ENCODE data around the gene CEP295NL. TPM values are rescaled to one million over a fixed set of nuclear protein-coding genes. Genes with fewer than 3 reads are reported as not detected.
A peak's percentile ranks its signal among the peaks of the same experiment; 100 is the strongest.

CEP295NL gene
- total RNA-seq, 1 donor from 2014 or later = 1.6 TPM

DNA sequence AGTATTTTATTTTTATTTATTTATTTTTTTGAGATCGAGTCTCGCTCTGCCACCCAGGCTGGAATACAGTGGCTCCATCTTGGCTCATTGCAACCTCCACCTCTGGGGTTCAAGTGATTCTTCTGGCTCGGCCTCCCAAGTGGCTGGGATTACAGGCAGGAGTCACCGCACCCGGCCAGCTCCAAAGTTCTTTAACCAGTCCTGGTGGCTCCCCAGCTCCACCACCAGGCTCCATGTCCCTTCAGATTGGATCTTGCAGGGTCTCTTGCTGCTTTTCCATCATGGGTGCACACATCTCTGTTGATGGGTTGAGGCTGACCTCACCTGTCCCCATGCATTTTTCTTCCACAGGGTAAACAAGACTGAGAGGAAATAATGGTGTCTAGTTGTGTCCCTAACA is 54.0 kb downstream of the CEP295NL start:
- peaks cover 15% of the 10 kb centered on the region for H3K36me3 ChIP-seq (ENCODE audit: insufficient read depth, low read length)
- no peak overlapping the region for H3K27ac Mint-ChIP-seq (ENCODE audit: unreplicated experiment)
- no peaks in the 10 kb centered on the region for H3K9me3 Mint-ChIP-seq (ENCODE audit: unreplicated experiment)
- no peaks in the 10 kb centered on the region for H3K9me3 ChIP-seq (ENCODE audit: insufficient read depth, low read depth, low read length)
- H3K27ac ChIP-seq (ENCODE audit: low read depth, low read length) = no peak overlapping the region
- peaks cover 2% of the 10 kb centered on the region for H3K36me3 Mint-ChIP-seq (ENCODE audit: low read depth, unreplicated experiment)
- H2AFZ ChIP-seq (ENCODE audit: low read depth, low read length) = no peak overlapping the region
- H3K27me3 Mint-ChIP-seq (ENCODE audit: low read depth, unreplicated experiment) = no peaks in the 10 kb centered on the region
- no peak overlapping the region for H3K4me3 Mint-ChIP-seq (ENCODE audit: unreplicated experiment)
- H3K4me1 ChIP-seq (ENCODE audit: insufficient read depth, low read length) = no peaks in the 10 kb centered on the region
- DNase-seq (ENCODE audit: low read depth) = no peak
- no peaks in the 10 kb centered on the region for H3K79me2 ChIP-seq (ENCODE audit: insufficient read depth, low read length)
- H3K4me1 Mint-ChIP-seq (ENCODE audit: low read depth, unreplicated experiment) = no peaks in the 10 kb centered on the region
- no peaks in the 10 kb centered on the region for H3K27me3 ChIP-seq (ENCODE audit: insufficient read depth, low read length)
- no peak overlapping the region for H3K4me3 ChIP-seq (ENCODE audit: insufficient read depth, low read depth, low read length)
- H3K9ac ChIP-seq (ENCODE audit: low read length) = no peak overlapping the region
- FAIRE-seq = no peak
- peaks cover 3% of the 10 kb centered on the region for H4K20me1 ChIP-seq (ENCODE audit: insufficient read depth, low read length)
- H3K4me2 ChIP-seq (ENCODE audit: low read length) = no peak overlapping the region
- TF ChIP-seq EZH2 (IDR thresholded peaks at IDR 0.05; ENCODE audit: insufficient read depth, low read length) = no peak
- TF ChIP-seq, protein P1, sequence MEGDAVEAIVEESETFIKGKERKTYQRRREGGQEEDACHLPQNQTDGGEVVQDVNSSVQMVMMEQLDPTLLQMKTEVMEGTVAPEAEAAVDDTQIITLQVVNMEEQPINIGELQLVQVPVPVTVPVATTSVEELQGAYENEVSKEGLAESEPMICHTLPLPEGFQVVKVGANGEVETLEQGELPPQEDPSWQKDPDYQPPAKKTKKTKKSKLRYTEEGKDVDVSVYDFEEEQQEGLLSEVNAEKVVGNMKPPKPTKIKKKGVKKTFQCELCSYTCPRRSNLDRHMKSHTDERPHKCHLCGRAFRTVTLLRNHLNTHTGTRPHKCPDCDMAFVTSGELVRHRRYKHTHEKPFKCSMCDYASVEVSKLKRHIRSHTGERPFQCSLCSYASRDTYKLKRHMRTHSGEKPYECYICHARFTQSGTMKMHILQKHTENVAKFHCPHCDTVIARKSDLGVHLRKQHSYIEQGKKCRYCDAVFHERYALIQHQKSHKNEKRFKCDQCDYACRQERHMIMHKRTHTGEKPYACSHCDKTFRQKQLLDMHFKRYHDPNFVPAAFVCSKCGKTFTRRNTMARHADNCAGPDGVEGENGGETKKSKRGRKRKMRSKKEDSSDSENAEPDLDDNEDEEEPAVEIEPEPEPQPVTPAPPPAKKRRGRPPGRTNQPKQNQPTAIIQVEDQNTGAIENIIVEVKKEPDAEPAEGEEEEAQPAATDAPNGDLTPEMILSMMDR (IDR thresholded peaks at IDR 0.05; ENCODE audit: insufficient read depth, low read depth, low read length) = no peak

DNA sequence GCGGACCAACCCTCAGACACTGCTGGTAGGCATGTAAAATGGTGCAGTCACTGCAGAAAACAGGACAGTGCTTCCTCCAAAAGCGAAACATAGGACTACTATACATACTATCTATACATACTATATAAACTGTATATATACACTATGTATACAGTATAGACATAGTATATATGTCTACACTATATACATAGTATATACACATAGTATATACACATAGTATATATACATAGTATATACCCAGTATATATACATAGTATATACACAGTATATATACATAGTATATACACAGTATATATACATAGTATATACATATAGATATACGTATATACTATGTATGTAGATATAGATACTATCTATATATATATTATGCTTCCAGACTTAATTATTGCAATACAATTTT is 55.9 kb downstream of the CEP295NL start:
- no peaks in the 10 kb centered on the region for H3K36me3 ChIP-seq (ENCODE audit: insufficient read depth, low read length)
- no peak overlapping the region for H3K27ac ChIP-seq (ENCODE audit: low read depth, low read length)
- TF ChIP-seq EZH2 (IDR thresholded peaks at IDR 0.05; ENCODE audit: insufficient read depth, low read length) = no peak
- TF ChIP-seq, protein P1 (IDR thresholded peaks at IDR 0.05; ENCODE audit: insufficient read depth, low read depth, low read length) = no peak
- no peak for FAIRE-seq
- H3K9ac ChIP-seq (ENCODE audit: low read length) = no peak overlapping the region
- no peak overlapping the region for H2AFZ ChIP-seq (ENCODE audit: low read depth, low read length)
- H3K27me3 Mint-ChIP-seq (ENCODE audit: low read depth, unreplicated experiment) = no peaks in the 10 kb centered on the region
- H3K4me1 ChIP-seq (ENCODE audit: insufficient read depth, low read length) = no peaks in the 10 kb centered on the region
- DNase-seq (ENCODE audit: low read depth) = no peak
- peaks cover under 1% of the 10 kb centered on the region for H3K36me3 Mint-ChIP-seq (ENCODE audit: low read depth, unreplicated experiment)
- no peaks in the 10 kb centered on the region for H3K4me1 Mint-ChIP-seq (ENCODE audit: low read depth, unreplicated experiment)
- no peaks in the 10 kb centered on the region for H3K27me3 ChIP-seq (ENCODE audit: insufficient read depth, low read length)
- no peak overlapping the region for H3K4me3 Mint-ChIP-seq (ENCODE audit: unreplicated experiment)
- no peak overlapping the region for H3K4me2 ChIP-seq (ENCODE audit: low read length)
- no peak overlapping the region for H3K4me3 ChIP-seq (ENCODE audit: insufficient read depth, low read depth, low read length)
- H3K27ac Mint-ChIP-seq (ENCODE audit: unreplicated experiment) = no peak overlapping the region
- H3K9me3 ChIP-seq (ENCODE audit: insufficient read depth, low read depth, low read length) = no peaks in the 10 kb centered on the region
- no peaks in the 10 kb centered on the region for H4K20me1 ChIP-seq (ENCODE audit: insufficient read depth, low read length)
- H3K9me3 Mint-ChIP-seq (ENCODE audit: unreplicated experiment) = no peaks in the 10 kb centered on the region
- no peaks in the 10 kb centered on the region for H3K79me2 ChIP-seq (ENCODE audit: insufficient read depth, low read length)

DNA sequence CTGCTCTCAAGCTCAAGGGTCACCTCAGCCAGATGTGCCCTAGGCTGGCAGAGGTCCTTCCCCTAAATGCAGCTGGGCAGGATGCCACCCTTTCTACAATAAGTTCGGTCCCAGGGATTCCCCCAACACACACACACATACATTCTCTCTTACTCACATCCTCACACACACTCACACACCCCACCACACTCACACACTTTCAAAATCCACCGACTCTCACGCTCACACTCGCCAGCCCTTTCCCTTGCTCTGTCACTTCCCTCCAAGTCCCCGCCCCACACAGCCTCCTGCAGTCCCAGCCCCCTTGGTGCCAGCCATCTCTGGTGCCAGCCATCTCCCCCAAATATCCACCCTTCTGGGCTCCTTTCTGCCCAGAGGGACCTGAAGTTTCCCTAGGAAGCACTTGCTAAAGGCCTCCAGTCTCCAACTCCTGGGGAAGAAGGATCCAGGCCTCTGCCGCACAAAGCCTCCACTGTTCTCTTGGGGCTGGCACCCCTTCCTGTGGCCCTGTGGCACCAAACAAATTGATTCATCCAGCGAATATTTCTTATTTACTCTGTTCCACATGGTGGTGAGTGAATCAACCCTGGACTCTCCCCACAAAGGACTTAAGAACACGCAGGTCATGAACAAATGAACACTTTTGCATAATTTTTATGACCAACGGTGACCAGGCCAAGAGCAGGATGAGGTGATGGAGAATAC is 58.5 kb downstream of the CEP295NL start:
- TF ChIP-seq, protein P1 (IDR thresholded peaks at IDR 0.05; ENCODE audit: insufficient read depth, low read depth, low read length) = no peak
- no peak for TF ChIP-seq EZH2 (IDR thresholded peaks at IDR 0.05; ENCODE audit: insufficient read depth, low read length)
- H3K27me3 Mint-ChIP-seq (ENCODE audit: low read depth, unreplicated experiment) = no peaks in the 10 kb centered on the region

More for the DNA sequence above, 58.5 kb downstream of the CEP295NL start:
- peaks cover 10% of the 10 kb centered on the region for H3K4me1 ChIP-seq (ENCODE audit: insufficient read depth, low read length)
- H3K9me3 Mint-ChIP-seq (ENCODE audit: unreplicated experiment) = no peaks in the 10 kb centered on the region
- FAIRE-seq (no peak), DNase-seq (ENCODE audit: low read depth) (peak; percentile 29)
- no peaks in the 10 kb centered on the region for H3K36me3 Mint-ChIP-seq (ENCODE audit: low read depth, unreplicated experiment)
- H3K27ac Mint-ChIP-seq (ENCODE audit: unreplicated experiment) = no peak overlapping the region
- H3K27ac ChIP-seq (ENCODE audit: low read depth, low read length) = no peak overlapping the region
- H4K20me1 ChIP-seq (ENCODE audit: insufficient read depth, low read length) = peaks cover 3% of the 10 kb centered on the region
- H3K36me3 ChIP-seq (ENCODE audit: insufficient read depth, low read length) = no peaks in the 10 kb centered on the region
- peaks cover 11% of the 10 kb centered on the region for H3K79me2 ChIP-seq (ENCODE audit: insufficient read depth, low read length)
- peaks cover 1% of the 10 kb centered on the region for H3K4me1 Mint-ChIP-seq (ENCODE audit: low read depth, unreplicated experiment)
- no peak overlapping the region for H3K4me3 Mint-ChIP-seq (ENCODE audit: unreplicated experiment)
- no peaks in the 10 kb centered on the region for H3K27me3 ChIP-seq (ENCODE audit: insufficient read depth, low read length)
- H2AFZ ChIP-seq (ENCODE audit: low read depth, low read length) = no peak overlapping the region
- no peak overlapping the region for H3K4me3 ChIP-seq (ENCODE audit: insufficient read depth, low read depth, low read length)
- H3K9me3 ChIP-seq (ENCODE audit: insufficient read depth, low read depth, low read length) = no peaks in the 10 kb centered on the region
- no peak overlapping the region for H3K4me2 ChIP-seq (ENCODE audit: low read length)
- no peak overlapping the region for H3K9ac ChIP-seq (ENCODE audit: low read length)
